ENCODE data around the gene HSD17B3. TPM values are rescaled to one million over a fixed set of nuclear protein-coding genes. Genes with fewer than 3 reads are reported as not detected.
"Not testable (repeated sequence)": the region's sequence is repeated elsewhere in the genome, so short reads cannot be mapped to it uniquely, and the experiment has no call there.

The HSD17B3 gene
- total RNA-seq, 1 donor from 2014 or later: 1.1 TPM

DNA sequence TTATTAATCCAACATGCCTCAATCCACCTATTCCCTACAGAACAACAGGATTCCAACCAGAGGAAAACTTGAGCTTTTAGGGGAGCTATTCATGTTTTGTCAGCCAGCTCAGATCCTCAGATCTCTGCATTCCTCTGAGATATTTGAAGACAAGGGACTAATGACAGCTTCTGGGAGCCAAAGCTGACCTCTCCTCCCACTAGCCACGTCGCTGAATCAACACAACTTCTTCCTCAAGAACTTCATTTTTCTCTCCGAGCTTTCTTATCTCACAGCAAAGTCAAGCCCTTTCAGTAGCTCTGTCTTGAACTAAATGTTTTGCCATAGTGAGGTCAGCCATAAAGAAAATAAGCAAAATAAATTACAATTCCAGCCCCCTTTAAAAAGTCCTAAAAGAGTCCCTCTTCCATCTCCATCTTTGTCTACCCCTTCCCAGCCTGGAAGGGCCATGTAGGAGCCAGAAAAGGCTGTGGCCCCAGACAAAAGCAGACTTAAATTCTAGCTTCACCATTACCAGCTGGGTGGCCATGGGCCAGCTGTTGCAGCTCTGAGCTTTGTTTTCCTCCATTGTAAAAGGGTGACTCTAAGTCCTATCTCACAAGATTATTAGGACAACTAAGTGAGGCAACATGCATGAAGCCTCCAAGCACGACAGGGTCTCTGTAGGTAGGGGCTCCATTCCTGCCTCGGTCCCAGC is 65.0 kb downstream of the HSD17B3 start:
- no peak for DNase-seq (ENCODE audit: low spot score)

DNA sequence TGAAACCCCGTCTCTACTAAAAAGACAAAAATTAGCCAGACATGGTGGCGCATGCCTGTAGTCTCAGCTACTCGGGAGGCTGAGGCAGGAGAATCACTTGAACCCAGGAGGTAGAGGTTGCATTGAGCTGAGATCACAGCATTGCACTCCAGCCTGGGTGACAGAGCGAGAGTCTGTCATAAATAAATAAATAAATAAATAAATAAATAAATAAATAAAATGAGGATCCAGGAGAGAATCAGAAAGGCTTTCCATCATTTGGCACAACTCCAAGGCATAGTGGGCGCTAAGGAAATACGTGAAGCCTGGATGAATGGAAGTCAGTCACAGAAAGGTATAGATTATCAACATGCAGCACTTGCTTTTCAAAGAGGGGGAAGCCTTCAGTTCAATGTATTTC is 65.6 kb downstream of the HSD17B3 start:
- DNase-seq (ENCODE audit: low spot score): not testable (repeated sequence)

DNA sequence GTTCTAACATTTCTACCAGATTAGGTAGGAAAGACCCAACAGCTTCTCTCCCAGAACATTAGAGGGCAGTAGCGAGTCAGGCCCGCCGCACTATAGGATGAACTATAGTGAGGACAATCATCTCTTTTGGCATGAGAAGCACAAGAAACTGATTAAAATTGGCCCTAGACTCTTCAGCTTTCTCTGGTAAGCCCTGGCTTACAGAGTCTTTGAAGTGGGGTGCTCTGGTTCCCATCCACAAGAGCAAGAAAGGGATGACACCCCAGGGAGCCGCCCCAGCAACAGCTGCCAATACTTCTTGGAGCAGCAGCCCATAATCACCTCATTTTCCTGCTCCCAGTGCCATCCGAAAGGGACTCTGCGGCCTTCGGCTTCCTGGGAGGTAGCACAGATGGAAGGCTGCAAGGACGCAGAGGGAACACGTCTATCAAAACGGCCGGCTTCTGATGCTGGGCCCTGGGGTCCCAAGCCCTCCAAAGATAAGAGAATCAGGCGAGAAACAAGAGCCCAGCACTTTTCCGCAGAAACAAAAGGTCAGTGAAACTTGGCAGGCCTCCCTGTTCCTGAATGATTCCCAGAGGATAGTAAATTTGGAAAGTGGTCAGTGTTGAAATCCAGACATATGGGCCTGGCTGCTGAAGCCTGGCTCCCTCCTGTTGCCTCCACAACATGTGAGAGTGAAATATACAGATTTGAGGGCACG is 69.3 kb downstream of the HSD17B3 start:
- DNase-seq (ENCODE audit: low spot score): no peak

DNA sequence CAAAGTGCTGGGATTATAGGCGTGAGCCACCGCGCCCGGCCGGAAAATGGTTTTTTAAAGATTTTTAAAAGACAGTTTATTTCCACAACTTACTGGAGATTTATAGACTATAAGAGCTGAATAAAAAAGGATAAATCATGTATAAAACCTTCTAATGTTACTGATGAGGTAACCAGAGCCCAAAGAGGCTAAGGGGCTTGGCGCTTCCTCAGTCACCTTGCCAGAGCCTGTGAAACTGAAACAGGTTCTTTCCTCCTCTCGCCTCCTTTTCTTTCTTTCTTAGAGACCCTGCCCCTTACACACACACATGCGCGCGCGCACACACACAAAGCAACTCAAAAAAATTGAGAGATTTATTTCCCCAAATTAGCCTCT is 69.8 kb downstream of the HSD17B3 start:
- DNase-seq (ENCODE audit: low spot score): no peak

DNA sequence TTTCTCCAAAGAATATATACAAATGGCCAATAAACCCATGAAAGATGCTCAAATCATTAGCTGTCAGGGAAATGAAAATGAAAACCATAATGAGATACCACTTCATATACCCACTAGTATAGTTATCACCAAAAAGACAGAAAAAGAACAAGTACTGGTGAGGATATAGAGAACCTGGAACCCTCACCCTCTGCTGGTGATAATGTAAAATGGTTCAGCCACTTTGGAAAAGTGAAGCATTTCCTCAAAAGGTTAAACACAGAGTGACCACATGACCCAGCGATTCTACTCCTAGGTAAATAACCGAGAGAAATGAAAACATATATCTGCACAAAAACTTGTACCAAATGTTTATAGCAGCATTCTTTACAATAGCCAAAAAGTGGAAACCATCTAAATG is 72.0 kb downstream of the HSD17B3 start:
- no peak for DNase-seq (ENCODE audit: low spot score)

DNA sequence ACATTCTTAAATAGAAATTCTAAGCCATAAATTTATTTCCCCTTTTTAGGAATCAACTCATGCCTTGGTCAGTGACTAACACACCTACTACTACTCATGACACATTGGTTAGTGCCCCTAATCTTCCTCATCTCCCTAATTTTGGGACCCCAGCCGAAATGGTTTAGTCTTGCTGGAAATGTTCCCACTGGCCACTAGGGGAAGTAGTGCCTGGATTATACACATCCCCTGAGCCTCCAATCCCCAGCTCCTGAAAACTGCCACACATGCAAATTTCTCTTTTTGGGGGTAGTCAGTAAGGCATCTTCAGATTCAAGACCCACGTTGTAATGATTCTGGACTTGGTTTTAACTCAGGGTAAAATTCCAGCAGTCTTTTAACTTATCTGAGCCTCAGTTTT is 79.8 kb downstream of the HSD17B3 start:
- no peak for DNase-seq (ENCODE audit: low spot score)

DNA sequence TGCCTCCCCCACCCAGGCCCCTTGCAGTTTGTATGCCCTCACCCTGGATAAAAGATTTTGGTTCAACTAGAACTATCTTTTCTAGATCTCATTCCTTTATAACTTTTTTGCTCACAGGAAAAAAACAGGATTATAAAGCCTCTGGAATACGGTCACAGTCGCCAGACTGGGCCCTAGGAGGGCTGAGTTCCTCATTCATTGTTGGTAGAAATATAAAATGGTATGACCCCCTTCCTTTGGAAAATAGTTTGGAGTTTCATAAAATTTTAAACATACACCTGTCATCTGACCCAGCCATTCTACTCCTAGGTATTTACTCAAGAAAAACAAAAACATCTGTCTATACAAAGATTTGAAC is 82.1 kb downstream of the HSD17B3 start:
- no peak for DNase-seq (ENCODE audit: low spot score)

DNA sequence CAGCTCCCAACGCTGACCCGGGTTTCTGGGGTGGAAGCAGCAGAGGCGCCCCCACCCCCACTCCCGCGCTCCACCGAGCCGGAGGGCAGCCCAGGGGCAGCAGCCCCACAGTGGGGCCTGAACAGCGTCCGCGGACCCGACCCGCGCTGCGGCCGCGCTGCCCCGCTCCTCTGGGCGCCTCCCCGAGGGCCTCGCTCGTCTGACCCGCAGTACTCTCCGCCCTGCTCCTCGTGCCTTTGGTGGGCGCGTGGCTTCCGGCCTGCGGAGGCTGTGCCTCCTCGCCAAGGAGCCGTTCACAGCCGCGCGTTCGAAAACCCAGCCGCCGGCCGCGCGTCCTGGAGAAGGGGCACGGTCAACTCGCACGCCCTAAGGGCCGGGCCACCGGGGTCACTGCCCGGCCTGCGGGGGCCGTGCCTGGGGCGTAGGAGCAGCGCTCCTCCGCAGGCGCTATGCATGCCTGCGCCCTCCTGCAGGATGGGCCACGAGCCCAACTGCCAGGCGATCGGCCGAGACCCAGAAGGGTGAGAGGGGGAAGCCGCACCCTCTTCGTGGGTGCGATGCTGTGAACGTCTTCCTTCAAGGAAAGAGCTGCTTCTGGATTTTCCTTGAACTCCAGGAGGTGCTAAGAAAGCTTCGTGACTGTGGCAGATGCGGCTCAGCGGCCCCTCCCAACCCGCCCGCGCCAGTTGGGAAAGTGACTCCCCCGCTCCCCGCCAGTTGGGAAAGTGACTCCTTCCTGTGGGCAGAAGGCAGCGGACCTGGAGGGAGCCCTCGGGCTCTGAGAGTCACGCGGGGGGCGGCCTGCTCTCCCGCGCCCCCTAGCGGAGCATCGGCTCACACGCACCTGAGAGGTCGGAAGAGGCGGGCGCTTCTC is 82.7 kb downstream of the HSD17B3 start:
- no peak for DNase-seq (ENCODE audit: low spot score)

DNA sequence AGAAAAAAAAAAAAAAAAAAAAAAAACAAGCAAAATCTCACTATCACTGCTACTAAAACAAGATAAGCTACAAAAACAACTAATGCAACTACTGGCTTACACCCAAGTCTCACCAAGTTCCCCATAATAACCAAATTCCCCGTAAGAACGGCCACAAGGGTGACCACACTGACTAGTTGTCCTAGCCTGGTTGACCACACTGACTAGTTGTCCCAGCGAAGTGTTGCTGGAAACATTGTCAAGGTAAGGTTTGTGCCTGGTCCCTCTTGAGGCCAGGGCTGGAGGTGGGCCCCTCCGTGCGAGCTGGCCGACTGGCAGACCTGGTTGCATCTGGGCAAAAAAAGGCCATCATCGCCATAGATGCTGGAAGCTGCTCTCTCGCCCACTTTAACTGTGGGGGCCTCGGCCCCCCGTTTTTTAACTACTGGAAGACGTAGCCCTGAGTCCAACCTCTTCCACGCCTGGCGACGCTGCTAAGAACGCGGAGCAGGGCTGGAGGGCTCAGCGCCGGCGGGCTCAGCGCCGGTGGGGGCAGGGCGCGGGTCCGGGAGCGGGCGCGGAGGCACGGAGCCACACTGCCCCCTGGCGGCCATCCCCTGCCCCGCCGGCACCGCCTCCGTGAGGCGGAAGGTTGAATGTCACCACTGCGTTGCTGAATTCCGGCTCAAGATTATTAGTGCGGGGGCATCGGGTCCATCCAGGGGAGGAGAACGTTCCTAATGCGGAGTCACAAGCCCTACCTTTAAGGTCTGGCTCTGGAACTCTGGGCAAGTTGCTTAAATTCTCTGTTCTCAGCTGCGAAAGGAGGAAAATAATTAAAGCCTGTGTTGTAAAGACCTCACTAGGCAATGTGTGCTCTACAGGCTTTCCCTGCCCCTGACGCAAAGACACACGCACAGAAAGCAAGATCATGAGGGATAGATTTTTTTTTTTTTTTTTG is 84.0 kb downstream of the HSD17B3 start:
- DNase-seq (ENCODE audit: low spot score): peak; percentile 94

DNA sequence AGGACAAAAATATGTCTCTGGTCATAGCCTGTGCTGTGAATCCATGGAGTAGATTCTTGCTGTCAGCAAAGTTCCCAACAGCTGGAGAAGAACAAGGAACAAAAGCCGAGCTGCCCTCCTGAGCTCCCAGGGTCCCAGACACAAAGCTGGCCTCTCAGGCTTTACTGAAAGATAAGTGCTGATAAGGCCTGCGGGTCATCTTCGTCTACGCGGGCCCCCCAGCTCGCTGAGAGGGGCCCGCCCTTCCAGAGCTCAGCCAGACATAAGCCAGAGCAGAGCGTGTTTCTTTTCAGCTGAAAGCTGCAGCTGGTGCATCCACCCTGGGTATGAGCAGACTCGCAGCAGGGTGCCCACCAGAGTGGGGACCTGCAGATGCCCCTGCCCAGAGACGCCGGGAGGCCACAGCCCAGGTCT is 84.7 kb downstream of the HSD17B3 start:
- peak; percentile 84 for DNase-seq (ENCODE audit: low spot score)

DNA sequence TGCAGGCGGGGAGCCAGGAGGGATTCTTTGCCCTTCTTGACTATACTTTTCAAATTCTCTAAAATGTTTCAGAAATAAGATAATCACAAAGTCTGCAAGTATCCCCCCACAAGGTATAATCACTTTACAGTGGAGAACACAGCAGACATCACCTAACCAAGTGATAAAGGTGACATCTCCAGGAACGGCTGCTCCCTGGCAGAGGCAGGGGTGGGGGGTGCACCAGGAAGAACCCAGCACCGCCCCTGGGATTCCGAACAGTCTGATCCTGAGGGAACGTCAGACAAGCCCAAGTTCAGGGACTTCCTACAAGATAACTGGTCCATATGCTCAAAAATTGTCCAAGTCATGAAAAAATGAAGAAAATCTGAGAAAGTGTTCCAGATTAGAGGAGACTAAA is 85.4 kb downstream of the HSD17B3 start:
- DNase-seq (ENCODE audit: low spot score): peak; percentile 71

DNA sequence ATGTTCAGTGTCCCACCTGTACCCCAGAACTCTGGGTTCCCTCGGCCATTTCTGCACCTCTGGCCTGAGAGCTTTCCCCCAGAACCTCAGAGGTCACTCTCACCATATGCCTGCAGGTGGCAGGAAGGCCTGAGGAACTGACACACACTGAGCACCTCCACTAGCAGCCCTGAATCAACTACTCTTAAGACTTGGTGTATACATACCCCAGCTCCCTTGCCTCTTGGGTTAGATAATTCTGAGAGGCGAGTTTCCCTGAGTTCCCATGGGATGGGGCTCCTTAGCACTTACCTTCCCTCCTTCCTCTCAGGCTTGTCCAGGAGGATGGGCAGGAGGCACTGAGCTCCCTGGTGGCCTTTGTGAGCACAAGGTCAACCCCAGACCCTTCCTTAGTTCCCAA is 86.1 kb downstream of the HSD17B3 start:
- no peak for DNase-seq (ENCODE audit: low spot score)

DNA sequence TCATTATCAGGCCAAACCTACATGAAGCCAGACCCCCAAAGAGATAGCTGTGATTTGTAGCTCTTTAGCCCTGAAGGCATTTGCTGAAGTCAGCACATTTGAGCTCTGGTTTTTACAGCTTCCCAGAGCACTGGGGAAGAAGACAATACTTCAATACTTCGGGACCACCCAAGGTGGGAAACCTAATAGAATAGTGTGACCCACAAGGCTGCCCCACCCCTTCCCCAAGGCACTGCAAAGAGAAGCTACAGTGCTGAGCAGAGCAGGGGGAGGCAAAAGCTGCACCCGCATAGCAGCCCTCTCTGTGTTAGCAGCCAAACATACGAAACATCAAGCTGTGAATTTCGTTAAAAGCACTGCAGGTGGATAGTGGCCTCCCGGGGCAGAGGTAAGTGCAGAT is 87.3 kb downstream of the HSD17B3 start:
- no peak for DNase-seq (ENCODE audit: low spot score)

DNA sequence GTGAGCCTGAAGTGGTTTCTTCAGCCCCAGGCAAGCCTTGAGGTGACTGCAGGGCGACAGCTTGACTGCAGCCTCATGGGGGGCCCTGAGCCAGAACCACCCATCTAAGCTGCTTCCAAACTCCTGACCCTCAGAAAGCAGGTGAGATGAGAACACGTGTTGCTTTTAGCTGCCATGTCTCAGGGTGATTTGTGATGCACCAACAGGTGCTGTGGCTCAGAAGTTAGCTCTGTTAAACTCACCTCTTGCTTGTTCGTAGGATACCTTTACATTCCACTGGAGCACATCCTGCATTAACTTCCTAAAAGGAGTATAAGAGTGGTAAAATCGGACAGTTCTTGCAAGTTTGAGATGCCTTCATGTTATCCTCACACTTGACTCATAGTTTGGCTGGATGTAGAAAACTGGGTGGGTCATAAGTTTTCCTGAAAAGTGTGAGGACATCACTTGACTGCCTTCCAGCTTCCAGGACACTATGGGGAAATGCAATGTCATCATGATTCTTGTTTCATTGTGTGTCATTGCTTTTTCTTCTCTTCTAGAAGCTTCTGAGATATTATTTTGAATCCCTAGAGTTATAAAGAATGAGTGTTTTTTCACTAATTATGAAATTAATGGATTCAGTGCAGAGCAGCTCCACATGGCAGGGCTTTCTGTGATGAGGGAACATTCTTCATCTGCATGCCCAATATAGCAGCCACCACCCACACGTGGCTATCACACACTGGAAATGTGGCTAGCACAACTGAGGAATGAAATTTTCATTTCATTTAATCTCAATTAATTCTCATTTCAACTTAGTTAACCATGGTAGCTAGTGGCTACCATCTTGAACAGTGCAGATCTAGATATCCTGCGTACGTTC is 92.3 kb downstream of the HSD17B3 start:
- no peak for DNase-seq (ENCODE audit: low spot score)

DNA sequence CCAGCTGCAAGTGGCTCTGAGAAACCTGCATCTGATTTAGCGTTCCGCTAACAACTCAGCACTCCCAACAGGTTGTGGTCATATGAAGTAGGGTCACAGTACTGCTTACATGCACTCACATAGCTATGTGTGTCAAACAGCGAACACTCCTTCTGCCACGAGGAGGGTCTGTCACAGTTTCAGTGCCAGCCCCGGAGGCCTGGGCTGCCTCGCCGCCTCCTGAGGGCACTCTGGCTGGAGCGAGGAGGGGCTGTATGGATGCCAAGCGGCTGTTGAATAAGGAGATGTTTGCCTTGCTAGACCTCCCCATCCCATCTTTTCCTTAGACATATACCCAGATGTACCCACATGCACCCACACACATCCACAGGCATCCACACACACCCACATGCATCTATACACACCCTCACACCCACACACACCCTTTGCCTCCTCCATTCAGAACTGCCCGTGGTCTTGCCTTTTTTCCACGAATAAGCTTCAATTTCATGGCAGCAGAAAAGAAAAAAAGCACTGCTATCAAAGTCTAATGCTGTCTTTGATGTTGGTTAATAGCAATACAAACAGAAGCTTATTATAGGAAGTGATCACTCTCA is 95.7 kb downstream of the HSD17B3 start:
- DNase-seq (ENCODE audit: low spot score): peak; percentile 64

DNA sequence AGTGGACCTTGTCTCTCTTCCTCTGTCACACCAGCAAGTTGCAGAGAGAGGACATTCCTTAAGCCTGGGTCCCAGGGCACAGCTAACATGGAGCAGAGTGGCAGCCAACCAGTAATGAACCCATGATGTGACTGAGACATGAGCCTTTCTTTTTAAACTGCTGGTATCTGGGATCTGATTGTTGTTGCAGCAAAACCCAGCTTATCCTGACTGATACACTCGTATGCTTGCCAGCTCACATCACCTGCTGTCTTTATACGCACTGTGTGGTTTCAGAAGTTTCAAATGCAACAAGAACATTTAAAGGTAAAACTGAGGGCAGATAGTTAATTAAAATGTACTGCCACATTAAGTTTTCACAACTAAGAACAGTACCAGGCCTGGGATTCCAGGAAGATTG is 97.1 kb downstream of the HSD17B3 start:
- DNase-seq (ENCODE audit: low spot score): no peak

DNA sequence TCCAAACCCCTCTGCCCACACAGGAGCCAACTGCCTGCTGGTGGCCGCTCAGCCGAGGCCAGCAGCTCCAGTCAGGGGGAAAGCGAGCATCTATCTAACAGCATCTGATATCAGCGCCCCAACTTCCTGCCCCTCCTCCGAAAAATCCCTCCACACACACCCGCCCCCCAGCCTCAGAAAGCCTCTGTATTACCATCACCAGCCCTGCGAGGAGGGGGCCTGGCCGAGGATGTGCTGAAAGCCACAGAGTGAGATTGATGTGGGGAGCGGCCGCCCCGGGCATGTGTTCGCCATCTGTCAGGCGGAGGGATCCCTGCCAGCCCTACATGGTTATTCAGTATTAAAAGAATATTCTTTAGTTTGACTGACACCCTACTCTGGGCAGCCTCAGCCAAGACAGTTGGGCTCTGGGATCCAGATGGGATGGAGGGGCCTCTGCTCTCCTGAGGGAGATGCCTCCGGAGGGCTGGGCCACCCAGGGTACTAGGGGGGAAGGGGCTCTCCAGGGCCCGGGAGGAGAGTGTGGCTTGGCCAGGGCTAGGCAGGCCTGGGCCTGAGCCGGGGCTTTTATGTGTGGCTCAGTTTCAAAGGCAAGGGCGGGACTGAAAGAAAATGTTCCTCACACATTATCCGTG is 98.0 kb downstream of the HSD17B3 start:
- peak; percentile 67 for DNase-seq (ENCODE audit: low spot score)

DNA sequence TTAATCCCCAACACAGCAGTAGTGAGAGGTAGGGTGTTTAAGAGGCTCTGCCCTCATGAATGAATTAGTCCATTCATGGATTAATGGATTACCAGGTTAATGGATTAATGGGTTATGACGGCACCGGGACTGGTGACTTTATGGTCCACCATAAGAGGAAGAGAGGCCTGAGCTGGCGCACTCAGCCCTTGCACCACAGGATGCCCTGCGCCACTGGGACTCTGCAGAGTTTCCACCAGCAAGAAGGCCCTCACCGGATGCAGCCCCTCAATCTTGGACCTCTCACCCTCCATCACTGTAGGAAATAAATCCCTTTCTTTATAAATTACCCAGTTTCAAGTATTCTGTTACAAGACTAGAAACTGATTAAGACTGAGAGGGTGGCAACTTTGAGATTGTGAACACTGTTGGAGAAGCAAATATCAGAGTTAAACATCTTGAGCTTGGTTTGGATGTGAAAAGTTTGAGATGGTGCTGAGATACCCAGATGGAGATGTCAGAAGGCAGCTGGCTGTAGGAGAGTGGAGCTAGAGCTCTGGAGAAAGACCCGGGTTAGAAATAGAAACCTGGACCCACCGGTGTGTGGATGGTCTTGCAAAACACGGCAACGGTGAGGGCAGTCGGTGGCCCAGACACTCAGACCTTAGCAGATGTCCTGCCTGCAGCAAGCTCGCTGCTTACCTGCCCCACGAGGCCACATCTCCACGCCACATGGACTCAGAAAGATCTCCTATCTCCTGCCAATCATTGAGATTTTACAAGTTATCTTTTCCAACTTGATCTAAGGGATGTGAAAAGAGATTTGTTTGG is 98.8 kb downstream of the HSD17B3 start:
- DNase-seq (ENCODE audit: low spot score): peak; percentile 75

All from mesenteric fat pad (tissue), 1 donor.